GM21576 (cell line): Measurements from ENCODE around the gene SKOR1.
A peak's percentile ranks its signal among the peaks of the same experiment; 100 is the strongest.

Experiments
- ATAC-seq: cut with Tn5 transposase; IDR thresholded peaks from one replicate; pipeline ENCODE4 v1.9.1; 2021; ENCODE audit warnings: mild to moderate bottlenecking, moderate library complexity; ENCODE audit not compliant: unreplicated experiment

SKOR1 gene

DNA sequence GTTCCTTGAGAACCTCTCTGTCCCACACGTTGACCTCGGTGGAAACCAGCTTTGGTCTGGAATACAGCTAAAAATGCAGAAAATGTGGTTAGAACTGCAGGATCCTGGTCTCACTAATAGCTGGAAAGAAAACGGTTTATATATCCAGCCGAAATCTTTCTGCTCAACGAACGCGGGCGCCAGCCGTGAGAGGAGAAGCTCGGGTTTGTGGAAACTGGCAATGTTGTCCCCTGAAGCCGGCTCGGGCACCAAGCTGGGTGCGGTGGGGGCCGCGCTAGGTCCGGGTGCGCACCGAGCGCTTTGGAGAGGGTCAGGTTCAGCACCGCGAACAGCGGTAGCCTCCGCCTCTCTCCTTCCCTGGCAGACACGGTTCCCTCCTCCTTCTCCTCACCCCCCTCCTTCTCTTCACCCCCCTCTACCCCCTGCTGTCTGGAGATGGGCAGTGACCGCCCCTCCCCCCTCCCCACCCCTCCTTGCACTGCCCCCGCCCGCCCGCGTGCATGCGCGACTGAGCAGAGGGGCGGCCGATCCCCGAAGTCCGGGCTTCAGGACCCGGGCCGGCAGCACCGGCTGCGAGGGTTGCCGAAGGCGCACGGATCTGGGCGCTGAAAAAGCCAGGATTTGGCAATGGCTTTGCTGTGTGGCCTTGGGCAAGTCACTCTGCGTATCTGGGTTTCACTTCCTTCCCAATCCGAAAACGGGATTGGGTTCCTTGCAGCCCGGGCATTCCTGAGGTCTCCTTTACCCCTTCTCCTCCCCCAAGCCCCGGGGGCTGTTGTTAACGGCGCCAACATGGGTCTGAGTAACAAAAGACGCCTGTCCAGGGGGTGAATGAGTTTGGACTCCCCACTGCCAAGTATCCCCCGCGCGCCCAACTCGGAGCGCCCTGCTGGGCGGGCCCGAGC is at the start of gene SKOR1:
Gene SKOR1 (plus strand): TSS at position 534 of the 905 bp plus-strand sequence. CDS start 94 bp downstream, at position 628.
- ATAC-seq = no peak

GRCh38 chr15:67775998-67776397 is 49.3 kb upstream of the SKOR1 start:
- no peak for ATAC-seq

GRCh38 chr15:67776600-67776999 is 48.7 kb upstream of the SKOR1 start:
- no peak for ATAC-seq

DNA sequence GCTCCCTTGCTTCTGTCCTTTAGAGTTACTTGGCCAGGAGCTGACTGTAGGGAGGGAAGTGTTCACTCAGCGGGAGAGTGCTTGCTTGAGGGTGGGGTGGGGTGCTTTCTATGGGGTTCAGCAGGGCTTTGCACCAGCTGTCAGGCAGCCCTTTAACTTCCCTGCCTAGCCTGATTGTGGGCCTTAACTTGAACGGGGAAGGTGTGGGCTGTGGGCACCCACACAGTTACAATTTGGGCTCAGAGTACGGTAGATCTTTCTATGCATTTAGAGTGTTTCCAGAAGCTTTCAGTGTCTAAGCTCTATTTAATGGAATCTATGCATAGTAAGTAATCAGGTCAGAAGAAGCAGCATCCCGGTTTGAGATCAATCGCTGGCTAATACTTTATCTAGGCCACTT is 48.2 kb upstream of the SKOR1 start:
- ATAC-seq = no peak

- ATAC-seq = no peak
Observed at GRCh38 chr15:67777773-67778172, 47.5 kb upstream of the SKOR1 start.

DNA sequence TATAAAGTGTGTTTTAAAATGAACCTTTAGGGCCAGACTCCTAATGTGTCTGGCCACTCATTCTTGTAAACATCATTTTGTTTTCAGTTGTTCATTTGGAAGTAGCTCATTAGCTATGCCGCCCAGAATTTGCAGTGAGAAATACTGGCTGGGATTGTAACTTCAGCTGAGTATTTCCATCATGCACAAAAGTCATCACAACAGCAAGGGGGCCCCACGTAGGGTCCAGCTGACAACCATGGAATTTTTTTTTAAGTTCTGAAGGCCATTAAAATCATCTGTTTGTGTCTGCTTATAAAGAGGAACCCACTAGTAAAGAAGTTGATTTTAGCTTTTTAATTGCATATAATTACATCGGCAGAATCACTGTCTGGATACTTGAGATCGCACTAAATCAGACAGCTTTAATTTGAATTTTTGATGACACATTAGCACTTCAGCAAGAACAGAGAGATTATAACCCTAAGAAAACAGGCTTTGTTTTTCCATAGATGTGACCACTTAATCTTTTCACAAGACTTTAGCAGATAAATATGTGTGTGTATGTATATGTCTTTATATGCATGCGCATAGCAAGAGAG is 46.3 kb upstream of the SKOR1 start:
- ATAC-seq = no peak

- no peak for ATAC-seq
Observed at GRCh38 chr15:67779549-67780111, 45.7 kb upstream of the SKOR1 start.

GRCh38 chr15:67781061-67781460 is 44.2 kb upstream of the SKOR1 start:
- ATAC-seq = no peak

- ATAC-seq = no peak
Observed at GRCh38 chr15:67781907-67782690, 43.2 kb upstream of the SKOR1 start.

DNA sequence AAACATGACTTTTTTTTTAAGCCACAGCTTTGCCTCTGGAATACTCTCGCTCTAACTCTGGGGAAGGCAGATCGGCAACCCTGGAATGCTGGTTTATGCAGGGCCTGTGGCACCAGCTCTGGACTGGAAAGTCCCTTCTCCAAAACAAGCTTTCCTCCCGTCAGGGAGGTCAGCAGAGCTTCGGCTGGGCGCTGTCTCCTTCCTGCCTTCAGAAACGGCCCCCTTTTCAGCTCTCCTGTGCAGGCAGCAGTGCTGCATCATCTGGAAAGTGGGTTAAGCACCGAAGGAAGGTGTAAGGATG is 42.7 kb upstream of the SKOR1 start:
- ATAC-seq = no peak

DNA sequence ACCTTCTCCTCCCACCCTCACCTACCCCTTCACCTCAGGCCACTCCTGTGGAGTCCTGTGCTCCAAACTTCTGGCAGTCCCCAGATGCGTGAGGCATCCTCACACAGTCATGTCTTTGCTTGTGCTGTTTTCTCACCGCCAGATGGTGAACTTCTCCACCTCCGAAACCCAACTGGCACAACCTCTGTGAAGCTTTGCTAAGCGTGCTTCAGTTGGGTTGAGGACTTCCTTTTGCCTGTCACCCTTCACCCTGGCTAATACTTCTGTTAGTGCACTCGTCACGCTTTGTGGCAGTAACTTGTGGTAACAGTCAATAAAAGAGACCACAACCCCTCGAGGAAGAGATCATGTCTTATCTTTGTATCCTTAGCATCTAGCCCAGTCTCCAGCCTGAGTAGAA is 42.0 kb upstream of the SKOR1 start:
- ATAC-seq = peak; percentile 40

GRCh38 chr15:67784090-67784781 is 41.1 kb upstream of the SKOR1 start:
- ATAC-seq = peak; percentile 87

GRCh38 chr15:67784856-67785430 is 40.4 kb upstream of the SKOR1 start:
- ATAC-seq = no peak

DNA sequence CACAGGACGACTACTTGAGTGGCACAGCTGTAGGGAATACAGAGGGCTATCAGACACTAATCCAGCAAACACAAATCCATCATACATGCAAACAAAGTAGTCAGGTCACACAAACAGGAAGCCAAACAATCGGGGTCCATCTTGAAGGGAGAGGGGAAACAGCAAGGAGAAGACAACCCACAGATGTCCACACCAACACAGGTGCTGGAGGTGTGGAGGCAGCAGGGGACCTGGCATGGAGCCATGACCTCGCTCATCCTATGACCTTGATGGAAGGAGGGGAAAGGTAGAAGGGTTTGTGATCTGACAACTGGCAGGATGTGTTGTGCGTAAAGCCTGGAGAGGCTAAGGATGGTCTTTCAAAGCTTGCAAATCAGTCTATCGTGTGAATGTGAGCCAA is 39.9 kb upstream of the SKOR1 start:
- no peak for ATAC-seq

GRCh38 chr15:67786646-67787045 is 38.7 kb upstream of the SKOR1 start:
- ATAC-seq = no peak

- ATAC-seq = no peak
Observed at GRCh38 chr15:67788986-67789385, 36.3 kb upstream of the SKOR1 start.

DNA sequence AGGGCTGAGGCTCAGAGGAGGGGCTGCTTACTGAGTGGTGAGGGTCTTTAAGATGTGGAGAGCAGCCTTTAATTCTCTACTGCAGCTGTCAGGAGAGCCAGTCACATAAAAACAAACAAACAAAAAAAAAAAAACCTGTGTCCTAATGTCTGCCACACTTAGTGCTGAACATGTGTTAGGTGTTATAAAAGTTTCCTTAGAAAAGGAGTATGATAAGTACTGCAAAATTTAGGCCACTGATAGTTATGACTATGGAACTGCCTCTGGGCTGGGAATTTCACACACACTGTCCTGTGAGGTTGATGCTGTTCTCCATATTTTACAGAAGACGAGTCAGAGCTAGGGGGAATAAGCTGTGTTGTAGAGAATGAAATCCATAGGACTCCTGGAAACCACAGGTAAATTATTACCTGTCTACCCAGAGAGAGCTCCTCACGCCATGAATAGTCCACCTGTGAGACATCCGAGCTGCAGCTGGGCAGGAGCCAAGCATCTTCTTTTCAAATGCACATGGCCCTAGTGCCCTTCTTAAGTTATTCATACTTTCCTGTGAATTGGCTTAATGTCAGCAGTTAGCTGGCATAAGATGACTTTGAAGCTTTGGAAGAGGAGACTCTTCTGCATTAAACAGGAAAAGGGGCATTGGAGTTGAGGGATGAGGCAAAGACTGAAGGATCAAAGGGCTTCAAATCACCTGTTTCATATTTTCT is 34.5 kb upstream of the SKOR1 start:
- no peak for ATAC-seq

- no peak for ATAC-seq
Observed at GRCh38 chr15:67792250-67792942, 32.9 kb upstream of the SKOR1 start.

DNA sequence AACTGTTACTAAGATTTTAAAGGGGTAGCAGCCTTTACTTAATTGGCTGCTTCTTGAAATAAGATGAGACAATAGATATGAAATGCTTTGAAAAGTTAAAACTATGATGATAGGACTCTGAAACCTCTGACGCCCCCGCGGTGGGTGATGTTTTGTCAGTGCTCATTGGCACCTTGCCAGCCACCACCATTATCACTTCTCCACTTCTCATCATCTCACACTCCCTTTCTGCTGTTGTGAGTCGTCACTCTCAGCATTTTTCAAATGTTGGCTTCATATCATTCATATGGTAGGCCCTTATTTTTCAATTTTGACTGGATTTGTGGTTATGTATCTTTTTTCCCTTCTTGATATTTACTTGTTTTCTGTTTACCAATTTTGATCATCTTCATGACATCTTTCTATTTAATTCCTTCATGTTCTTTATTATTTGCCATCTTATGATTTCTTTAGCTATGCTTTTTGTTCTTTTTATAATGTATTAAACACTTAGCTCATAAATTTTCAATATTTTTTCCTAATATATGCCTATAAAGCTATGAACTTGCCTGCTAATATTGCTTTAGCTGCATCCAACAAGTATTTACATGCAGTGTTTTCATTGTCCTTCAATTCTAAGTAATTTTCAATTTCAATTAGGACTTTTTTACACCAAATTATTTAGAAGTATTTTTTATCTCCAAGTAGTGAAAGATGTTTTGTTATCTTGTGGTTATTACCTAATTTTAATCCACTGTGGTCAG is 30.3 kb upstream of the SKOR1 start:
- ATAC-seq = no peak
